GOT3 (cell line): Measurements from ENCODE around the gene ARL11.

Source experiments
- DNase-seq: peaks from one replicate; lab custom pipeline; 2025; ENCODE audit warnings: mixed read lengths; lab: John Stamatoyannopoulos, UW

ARL11 gene

DNA sequence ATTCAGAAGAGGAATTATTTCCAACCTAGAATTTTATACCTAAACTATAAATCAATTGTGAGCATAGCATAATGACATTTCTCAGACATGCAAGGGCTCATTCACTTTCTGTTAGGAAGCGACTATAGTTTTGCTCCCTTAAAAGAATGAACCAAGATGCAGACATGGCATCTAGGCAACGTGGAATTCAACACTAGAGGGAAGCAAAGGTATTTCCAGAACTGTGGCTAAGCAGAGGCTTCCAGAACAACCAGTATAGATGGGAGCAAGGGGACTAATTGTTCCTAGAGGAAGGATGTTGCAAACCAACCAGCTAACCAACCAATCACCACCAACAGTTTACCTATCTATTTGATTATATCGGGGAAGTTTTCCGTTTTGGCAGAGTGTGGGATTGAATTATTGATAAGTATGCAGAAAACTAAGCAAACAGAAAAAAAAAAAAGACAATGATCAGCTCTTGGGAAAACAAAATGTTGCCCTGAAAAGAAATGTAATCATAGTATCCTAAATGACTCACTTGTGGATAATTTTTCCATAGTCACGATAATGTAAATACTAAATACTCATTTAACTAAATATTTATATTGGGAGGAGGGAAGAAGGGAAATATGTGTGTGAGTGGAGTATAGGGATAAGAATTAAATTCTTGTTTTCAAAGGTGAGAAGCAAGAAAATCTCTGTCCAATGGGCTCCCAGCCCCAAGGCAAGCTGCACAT, 21.1 kb downstream of the ARL11 start:
- DNase-seq = no peak

DNA sequence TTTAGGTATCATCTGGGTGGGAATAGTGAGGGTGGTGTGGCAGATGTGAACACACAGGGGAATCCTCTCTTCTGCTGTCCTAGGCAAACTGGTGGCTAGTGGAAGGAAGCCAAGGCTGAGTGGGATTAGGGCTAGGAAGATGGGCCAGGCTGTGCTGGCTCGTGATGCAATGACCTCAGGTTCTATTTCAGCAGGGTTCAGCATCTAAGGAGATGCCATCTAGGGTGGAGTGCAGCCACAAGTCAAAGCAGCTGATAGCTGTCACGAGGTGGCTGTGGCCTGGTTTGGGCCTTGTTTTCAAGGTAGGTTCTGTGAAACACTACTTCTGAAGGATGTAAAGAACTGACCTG, 21.6 kb downstream of the ARL11 start:
- DNase-seq = no peak

GRCh38 chr13:49651570-49652354, 23.5 kb downstream of the ARL11 start:
- DNase-seq = no peak

DNA sequence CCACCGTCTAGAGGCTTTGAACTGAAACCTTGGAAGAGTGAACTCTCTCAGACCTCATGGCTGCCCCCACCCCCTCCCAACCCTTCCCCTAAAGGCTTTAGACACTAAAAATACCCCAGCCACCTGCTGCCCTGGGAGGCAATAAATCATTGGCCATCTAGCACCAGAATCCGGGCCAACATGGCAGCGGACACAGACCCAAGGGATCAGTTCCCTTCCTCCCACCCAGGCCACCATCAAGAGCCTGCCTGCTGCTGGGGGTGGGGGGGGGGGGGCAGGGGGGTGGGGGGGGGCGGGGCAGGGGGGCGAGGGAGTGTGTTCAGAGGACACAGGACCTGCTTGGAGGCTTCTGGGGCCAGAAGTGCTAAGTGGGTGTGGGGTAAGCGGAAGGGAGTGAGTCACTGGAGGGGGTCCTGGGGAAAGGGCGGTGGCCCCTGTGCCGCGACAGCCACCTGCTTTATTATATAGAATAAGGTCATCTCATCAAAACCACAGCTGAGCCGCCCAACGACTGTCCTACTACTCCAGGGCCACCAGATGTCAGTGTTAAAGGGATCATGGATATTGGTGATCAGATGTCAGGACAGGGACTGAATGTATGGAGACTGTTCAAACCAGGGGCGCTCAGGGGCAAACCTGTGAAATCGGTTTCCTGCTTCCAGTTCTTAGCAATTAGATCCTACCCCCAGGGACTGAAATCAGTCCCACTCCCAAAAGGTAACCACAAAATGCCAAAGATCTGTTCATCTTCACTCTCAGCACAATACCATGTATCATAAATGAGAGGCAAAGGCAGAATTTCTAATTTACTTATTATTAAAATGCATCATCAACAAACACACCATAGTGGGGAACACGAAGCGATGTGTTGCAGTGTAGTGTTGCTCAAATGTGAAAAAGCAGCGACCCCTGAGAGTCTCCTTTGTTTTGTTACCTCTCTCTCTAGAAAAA, 24.3 kb downstream of the ARL11 start:
- DNase-seq = no peak

DNA sequence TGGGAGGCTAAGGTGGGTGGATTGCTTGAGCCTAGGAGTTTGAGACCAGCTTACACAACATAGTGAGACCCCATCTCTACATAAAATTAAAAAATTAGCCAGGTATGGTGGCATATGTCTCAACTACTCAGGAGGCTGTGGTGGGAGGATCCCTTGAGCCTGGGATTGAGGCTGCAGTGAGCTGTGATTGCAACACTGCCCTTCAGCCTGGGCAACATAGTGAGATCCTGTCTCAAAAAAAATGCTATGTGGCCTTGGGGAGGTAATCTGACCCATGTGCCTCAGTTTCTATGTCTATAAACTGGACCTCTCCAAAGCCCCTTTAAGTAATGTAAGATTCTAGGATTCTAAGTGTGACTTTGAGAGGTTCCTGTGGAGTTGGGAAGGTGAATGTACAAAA, 25.2 kb downstream of the ARL11 start:
- DNase-seq = no peak

GRCh38 chr13:49654011-49654410, 25.7 kb downstream of the ARL11 start:
- DNase-seq = no peak

DNA sequence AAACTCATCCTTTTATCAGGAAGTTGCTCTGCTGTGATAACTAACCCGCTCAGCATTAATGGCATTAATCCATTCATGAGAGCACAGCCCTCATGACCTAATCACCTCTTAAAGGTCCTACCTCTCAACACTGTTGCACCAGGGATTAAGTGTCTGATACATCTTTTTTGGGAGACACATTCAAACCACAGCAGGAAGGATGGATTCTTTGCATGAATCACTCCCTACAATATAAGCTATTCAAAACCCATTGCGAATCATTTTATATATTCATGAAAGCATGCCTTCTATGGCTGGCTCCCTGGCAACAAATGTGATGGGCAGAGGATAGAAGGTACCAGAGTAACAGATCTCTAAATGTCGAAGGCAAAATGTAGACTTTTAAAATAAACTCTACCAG, 27.6 kb downstream of the ARL11 start:
- no peak for DNase-seq

DNA sequence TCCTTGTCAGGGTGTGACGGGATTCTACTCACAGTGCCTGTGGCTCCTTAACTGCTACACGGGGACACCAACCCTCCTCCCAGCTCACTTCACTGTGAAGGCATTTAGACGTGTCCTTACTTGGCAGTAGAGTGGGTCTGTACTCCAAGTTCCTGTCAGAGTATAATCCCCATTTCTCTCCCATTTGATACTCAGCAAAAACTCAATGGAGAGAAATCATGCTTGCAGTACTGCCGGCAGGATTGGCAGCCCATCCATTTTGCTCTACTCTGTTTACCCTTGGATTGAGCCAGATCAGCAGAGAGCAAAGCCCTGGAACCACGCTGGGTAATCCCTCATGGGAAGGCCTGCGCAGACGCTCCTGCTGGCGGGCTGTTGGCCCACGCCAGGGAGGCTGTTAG, 28.9 kb downstream of the ARL11 start:
- DNase-seq = no peak

GRCh38 chr13:49664606-49665005, 36.3 kb downstream of the ARL11 start:
- no peak for DNase-seq

DNA sequence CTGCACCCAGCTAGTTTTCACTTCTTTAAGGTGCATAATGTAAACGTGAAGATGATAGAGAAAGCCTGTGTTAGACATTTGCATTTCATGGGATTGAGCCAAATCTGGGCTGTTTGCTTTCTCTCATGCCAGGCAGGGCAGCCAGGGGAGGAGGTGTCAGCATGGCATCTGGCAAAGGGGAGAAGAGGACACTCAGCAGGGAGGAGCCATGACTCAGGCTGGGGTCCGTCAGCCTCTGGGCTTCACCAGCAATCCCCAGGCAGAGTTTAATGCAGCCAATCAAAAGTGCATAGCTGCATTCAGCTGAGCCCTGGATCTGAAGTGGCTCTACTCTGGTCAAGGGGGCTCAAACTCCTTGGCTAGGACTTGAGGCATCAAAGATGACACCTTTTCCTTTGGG, 39.5 kb downstream of the ARL11 start:
- DNase-seq = no peak

DNA sequence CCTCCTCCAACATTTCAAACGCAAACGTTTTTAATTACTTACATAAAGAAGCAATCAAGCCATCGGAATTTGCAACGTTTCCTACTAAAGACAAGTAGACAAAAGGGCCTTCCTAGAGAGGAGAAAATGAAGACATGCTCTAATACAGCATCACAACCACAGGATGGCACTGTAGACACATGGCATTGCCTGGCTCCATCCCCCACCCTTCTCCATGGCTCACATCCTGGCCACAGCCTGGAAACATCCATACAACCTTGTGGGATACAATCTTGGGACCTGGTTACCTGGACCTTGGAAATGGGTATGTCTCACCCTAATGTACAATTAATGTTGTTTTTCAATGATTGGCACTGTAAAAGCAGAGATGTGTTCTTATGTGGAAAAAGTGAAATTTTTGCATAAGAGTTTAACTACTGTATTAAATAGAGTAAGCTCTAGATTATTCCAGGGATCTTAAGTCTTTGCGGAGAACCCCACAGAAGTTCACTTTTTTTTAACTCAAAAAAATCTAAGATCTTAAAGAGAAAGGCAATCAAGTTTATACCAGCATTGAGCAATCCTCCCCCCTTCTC, 41.5 kb downstream of the ARL11 start:
- no peak for DNase-seq

- no peak for DNase-seq
Measured at GRCh38 chr13:49670828-49671227, 42.5 kb downstream of the ARL11 start.

- no peak for DNase-seq
Measured at GRCh38 chr13:49676581-49677298, 48.4 kb downstream of the ARL11 start.

GRCh38 chr13:49678191-49678914, 50.0 kb downstream of the ARL11 start:
- DNase-seq = no peak

DNA sequence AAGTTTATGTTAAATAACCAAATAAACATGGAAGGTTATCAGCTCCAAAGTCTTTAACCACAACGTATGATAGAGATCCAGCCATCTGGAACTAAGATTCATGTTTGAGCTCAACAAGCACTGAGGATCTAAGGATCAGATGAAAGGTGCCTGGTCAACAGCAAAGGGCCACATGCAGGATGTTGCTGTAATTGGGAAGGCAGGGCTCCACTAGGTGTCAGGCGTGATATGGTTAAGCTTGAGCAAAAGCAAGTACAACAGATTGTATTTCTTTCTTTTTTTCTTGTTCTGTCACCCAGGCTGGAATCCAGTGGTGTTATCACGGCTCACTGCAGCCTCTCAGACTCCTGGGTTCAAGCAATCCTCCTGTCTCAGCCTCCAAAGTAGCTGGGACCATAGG, 50.9 kb downstream of the ARL11 start:
- no peak for DNase-seq

DNA sequence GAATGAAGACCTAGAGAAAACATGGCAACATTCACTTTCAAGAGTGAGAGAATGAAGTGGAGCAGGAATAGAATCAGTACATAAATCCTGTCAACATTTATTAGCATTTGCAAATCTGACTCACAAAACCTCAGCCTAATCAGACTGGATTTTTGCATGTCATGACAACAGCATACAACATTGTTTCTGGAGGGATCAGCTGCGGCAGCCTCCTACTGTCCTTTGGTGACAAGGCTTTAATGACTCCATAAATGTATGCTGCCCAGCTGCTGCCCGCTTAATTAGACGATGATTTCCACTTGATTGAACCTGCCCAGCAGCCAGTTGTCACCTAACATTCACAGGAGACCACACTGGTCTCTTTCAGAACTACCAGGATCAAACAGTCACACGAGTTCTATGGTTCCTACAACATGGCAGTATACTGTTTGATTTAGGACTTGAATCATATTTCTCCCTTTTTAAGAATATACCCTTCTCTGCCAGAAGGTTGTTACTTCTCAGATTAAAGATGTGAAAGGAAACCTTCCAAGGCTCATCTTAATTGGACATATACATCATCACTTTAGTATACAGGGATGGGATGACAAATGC, 53.6 kb downstream of the ARL11 start:
- DNase-seq = no peak
